Tibial artery (tissue), 4 donors: ENCODE data around the gene KTN1.

Experiments used
- DNase-seq, 2 donors: peaks; one replicate each; pipeline ENCODE4 v3.0.0-alpha.2; 2019
- H3K27ac ChIP-seq, 2 donors: fragments of 200-600 bp; sonication (generic) in 1 of 2; 1 replicate in 1 of 2; 2 replicates in 1 of 2; pipeline ENCODE4 v1.5.1; 2018 to 2019; ENCODE audit warnings: mild to moderate bottlenecking in 1 of 2
- H3K27me3 ChIP-seq, 2 donors: fragments of 200-600 bp; sonication (generic) in 1 of 2; one replicate each; pipeline versions ENCODE4 v1.5.1 to v1.6.0; 2016 to 2019
- H3K36me3 ChIP-seq, 3 donors: fragments of 200-600 bp; sonication (generic) in 2 of 3; one replicate each; pipeline ENCODE4 v1.5.1; 2016 to 2019; ENCODE audit warnings: mild to moderate bottlenecking in 2 of 3
- H3K4me1 ChIP-seq, 4 donors: fragments of 200-600 bp; sonication (generic) in 2 of 4; 1 replicate in 3 of 4; 2 replicates in 1 of 4; pipeline ENCODE4 v1.5.1; 2016 to 2019
- H3K4me3 ChIP-seq, 2 donors: fragments of 200-600 bp; sonication (generic) in 1 of 2; 1 replicate in 1 of 2; 2 replicates in 1 of 2; pipeline ENCODE4 v1.5.1; 2018 to 2019; ENCODE audit warnings: mild to moderate bottlenecking in 2 of 2
- H3K9me3 ChIP-seq, 3 donors: fragments of 200-600 bp; sonication (generic) in 1 of 3; one replicate each; pipeline ENCODE4 v1.5.1; 2016 to 2019
- intact Hi-C: fragments of 100-400 bp; cut with DNase I; formaldehyde crosslinking; loops from one replicate; pipeline ENCODE4 v1.15.0; 2023; ENCODE audit warnings: low total_unique reads
- TF ChIP-seq, protein P1 (sequence below), 2 experiments: fragments of 200-600 bp in 1 of 2; fragments of 450-650 bp in 1 of 2; IDR thresholded peaks; one replicate each; pipeline ENCODE4 v1.5.1; 2017 to 2019; ENCODE audit warnings: antibody characterized with exemption in 2 of 2, mild to moderate bottlenecking in 1 of 2, moderate library complexity in 1 of 2

The KTN1 gene

DNA sequence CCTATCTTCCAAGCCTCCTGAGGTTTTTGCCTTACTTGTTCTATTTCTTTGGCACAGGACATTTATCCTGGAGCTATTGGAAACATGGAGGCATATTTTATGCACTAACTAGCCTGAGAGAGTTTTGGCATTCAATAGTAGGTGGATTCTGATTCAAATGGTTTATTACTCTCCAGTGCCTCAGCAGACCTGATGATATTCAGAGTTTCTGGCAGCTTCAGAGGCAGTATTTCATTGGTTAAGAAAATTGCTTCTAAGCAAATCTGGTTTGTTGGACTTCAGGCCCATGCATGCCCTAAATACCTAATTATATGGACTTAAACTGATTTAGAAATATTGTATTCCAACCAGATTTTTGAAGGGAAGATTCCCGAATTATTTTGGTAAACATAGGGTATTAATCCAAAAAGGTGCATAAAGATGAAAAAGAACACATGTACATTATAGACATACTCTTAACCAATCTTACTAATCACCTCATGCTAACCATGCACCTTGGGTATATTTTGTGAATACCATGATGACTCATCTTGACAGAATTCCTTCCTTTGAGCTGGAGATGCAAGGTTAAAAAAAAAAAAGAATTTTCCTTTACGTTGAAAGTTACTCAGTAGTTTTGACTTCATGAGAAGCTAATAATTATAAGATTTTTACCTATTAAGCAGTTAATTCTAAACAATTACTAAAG is 44.3 kb upstream of the KTN1 start:
- no peak for DNase-seq
- no peaks in the 10 kb centered on the region for H3K4me1 ChIP-seq
- no peak overlapping the region for H3K27ac ChIP-seq
- TF ChIP-seq, protein P1, sequence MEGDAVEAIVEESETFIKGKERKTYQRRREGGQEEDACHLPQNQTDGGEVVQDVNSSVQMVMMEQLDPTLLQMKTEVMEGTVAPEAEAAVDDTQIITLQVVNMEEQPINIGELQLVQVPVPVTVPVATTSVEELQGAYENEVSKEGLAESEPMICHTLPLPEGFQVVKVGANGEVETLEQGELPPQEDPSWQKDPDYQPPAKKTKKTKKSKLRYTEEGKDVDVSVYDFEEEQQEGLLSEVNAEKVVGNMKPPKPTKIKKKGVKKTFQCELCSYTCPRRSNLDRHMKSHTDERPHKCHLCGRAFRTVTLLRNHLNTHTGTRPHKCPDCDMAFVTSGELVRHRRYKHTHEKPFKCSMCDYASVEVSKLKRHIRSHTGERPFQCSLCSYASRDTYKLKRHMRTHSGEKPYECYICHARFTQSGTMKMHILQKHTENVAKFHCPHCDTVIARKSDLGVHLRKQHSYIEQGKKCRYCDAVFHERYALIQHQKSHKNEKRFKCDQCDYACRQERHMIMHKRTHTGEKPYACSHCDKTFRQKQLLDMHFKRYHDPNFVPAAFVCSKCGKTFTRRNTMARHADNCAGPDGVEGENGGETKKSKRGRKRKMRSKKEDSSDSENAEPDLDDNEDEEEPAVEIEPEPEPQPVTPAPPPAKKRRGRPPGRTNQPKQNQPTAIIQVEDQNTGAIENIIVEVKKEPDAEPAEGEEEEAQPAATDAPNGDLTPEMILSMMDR (IDR thresholded peaks at IDR 0.05) = no peak
- intact Hi-C loops = no loop called here
- H3K36me3 ChIP-seq = no peaks in the 10 kb centered on the region
- H3K9me3 ChIP-seq = peaks cover 0 to 9% (median 0%) of the 10 kb centered on the region in 3 donors
- no peak overlapping the region for H3K4me3 ChIP-seq
- no peaks in the 10 kb centered on the region for H3K27me3 ChIP-seq

DNA sequence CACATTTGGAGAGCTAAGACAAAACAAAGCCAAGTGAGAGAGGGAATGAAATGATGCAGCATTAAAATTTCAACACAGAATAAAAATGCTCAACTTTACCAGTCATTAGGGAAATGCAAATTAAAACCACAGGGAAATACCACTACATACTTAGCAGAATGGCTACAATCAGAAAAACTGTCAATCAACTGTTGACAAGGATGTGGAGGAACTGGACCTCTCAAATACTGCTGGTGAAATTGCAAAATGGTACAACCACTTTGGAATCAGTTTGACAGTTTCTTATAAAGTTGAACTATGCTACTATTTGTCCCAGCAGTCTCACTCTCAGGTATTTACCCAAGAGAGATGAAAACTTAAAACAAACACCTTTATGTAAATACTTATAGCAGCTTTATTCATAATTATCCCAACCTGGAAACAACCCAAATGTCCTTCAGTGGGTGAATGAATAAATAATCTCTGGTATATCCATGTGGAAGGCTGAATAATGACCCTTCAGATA is 43.8 kb upstream of the KTN1 start:
- Histone ChIP-seq H3K27me3 (no peaks in the 10 kb centered on the region), H3K4me3 (no peak overlapping the region), H3K36me3 (no peaks in the 10 kb centered on the region), H3K9me3 (peaks cover 0 to 9% (median 0%) of the 10 kb centered on the region in 3 donors), H3K27ac (no peak overlapping the region), H3K4me1 (no peaks in the 10 kb centered on the region)
- no peak for DNase-seq
- TF ChIP-seq, protein P1 (IDR thresholded peaks at IDR 0.05) = no peak
- intact Hi-C loops = no loop called here

DNA sequence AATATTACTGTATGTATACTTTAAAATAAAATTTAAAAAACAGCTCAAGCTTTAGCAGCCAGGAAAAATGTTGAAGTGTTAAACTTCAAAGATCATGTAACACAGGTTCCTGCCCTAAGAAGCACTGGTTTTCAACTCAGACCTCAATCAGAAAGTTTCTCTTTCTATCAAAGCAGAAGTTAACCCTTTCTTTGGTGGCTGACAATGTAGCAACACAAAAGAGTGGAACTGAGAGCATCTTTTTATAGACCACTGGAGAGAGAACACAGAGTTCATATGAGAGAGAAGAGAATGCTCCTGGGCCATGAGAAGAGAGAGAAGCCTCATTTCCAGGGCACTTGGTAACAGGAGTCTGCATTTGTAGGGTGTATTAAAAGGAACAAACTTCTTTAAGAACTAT is 42.2 kb upstream of the KTN1 start:
- no peak for DNase-seq
- intact Hi-C loops = no loop called here
- Histone ChIP-seq H3K9me3 (peaks cover 0 to 9% (median 0%) of the 10 kb centered on the region in 3 donors), H3K4me3 (no peak overlapping the region), H3K4me1 (no peaks in the 10 kb centered on the region), H3K27me3 (no peaks in the 10 kb centered on the region), H3K27ac (no peak overlapping the region), H3K36me3 (no peaks in the 10 kb centered on the region)
- TF ChIP-seq, protein P1 (IDR thresholded peaks at IDR 0.05) = no peak

- Histone ChIP-seq H3K27me3 (no peaks in the 10 kb centered on the region), H3K4me3 (no peak overlapping the region), H3K27ac (no peak overlapping the region), H3K4me1 (no peaks in the 10 kb centered on the region), H3K36me3 (no peaks in the 10 kb centered on the region), H3K9me3 (peaks cover 0 to 9% (median 0%) of the 10 kb centered on the region in 3 donors)
- no peak for DNase-seq
- TF ChIP-seq, protein P1 (IDR thresholded peaks at IDR 0.05) = no peak
- intact Hi-C loops = no loop called here
These were observed 40.0 kb upstream of the KTN1 start for GRCh38 chr14:55539975-55540374.

DNA sequence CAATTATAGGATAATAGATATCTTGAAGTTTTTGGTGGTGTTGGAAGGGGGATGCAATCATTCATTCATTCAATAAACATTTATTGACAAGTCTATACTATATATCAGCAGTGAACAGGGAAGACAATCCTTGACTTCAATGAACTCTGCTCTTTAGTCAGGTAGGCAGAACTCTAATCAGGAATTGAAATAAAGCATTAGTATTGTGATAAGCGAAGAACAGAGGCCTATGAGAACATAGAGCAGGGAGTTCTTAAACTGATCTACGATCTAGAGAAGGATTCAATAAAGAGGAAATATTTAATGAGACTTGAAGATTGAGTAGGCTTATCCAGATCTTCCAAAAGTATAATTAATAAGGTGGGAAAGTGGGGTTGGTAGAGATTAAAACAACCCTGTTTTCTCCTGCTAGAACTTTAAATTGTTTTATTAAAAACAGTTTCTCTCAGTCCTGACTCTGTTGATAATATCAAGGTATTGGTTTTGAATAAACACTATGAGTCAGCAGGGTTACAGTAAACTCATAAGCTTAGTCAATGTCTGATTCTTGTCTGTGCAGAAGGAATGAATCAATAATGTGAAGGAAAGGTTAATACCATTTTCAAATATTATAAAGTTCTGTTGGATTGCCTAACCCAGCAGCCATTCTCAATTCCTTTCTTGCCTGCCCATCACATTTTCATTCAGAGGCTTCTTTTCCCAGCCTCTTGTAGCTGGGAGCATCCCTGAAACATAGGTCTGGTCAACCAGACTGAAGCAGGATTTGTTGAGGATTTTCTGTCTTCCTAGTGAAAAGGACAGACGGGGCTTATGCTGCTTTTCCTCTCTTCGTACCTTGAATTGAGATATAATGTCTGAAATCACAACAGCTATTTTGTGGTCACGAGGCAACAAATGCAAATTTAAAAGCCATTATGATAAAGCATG is 38.9 kb upstream of the KTN1 start:
- Histone ChIP-seq H3K9me3 (peaks cover 0 to 7% (median 0%) of the 10 kb centered on the region in 3 donors), H3K4me3 (no peak overlapping the region), H3K27me3 (no peaks in the 10 kb centered on the region), H3K36me3 (no peaks in the 10 kb centered on the region), H3K27ac (no peak overlapping the region), H3K4me1 (no peaks in the 10 kb centered on the region)
- intact Hi-C loops = no loop called here
- DNase-seq = no peak
- TF ChIP-seq, protein P1 (IDR thresholded peaks at IDR 0.05) = no peak
